Tibial artery (tissue), 4 donors: ENCODE measurements around the gene ADGRV1.
A peak's percentile ranks its signal among the peaks of the same experiment; 100 is the strongest.

Source experiments
- DNase-seq, 2 donors: peaks; one replicate each; pipeline ENCODE4 v3.0.0-alpha.2; 2019
- H3K27ac ChIP-seq, 2 donors: fragments of 200-600 bp; sonication (generic) in 1 of 2; 1 replicate in 1 of 2; 2 replicates in 1 of 2; pipeline ENCODE4 v1.5.1; 2018 to 2019; ENCODE audit warnings: mild to moderate bottlenecking in 1 of 2
- H3K27me3 ChIP-seq, 2 donors: fragments of 200-600 bp; sonication (generic) in 1 of 2; one replicate each; pipeline versions ENCODE4 v1.5.1 to v1.6.0; 2016 to 2019
- H3K36me3 ChIP-seq, 3 donors: fragments of 200-600 bp; sonication (generic) in 2 of 3; one replicate each; pipeline ENCODE4 v1.5.1; 2016 to 2019; ENCODE audit warnings: mild to moderate bottlenecking in 2 of 3
- H3K4me1 ChIP-seq, 4 donors: fragments of 200-600 bp; sonication (generic) in 2 of 4; 1 replicate in 3 of 4; 2 replicates in 1 of 4; pipeline ENCODE4 v1.5.1; 2016 to 2019
- H3K4me3 ChIP-seq, 2 donors: fragments of 200-600 bp; sonication (generic) in 1 of 2; 1 replicate in 1 of 2; 2 replicates in 1 of 2; pipeline ENCODE4 v1.5.1; 2018 to 2019; ENCODE audit warnings: mild to moderate bottlenecking in 2 of 2
- H3K9me3 ChIP-seq, 3 donors: fragments of 200-600 bp; sonication (generic) in 1 of 3; one replicate each; pipeline ENCODE4 v1.5.1; 2016 to 2019
- CTCF ChIP-seq, 2 experiments: fragments of 200-600 bp in 1 of 2; fragments of 450-650 bp in 1 of 2; IDR thresholded peaks; one replicate each; pipeline ENCODE4 v1.5.1; 2017 to 2019; ENCODE audit warnings: antibody characterized with exemption in 2 of 2, mild to moderate bottlenecking in 1 of 2, moderate library complexity in 1 of 2
- intact Hi-C: fragments of 100-400 bp; cut with DNase I; formaldehyde crosslinking; loops from one replicate; pipeline ENCODE4 v1.15.0; 2023; ENCODE audit warnings: low total_unique reads

The ADGRV1 gene

GRCh38 chr5:91103353-91104061, 544.9 kb downstream of the ADGRV1 start:
- Histone ChIP-seq H3K27me3 (no peaks in the 10 kb centered on the region), H3K4me3 (no peak overlapping the region), H3K27ac (peak overlapping the region in 1 of 2 donors; percentile 16), H3K4me1 (peaks cover 0 to 3% (median 0%) of the 10 kb centered on the region in 4 donors), H3K36me3 (no peaks in the 10 kb centered on the region), H3K9me3 (no peaks in the 10 kb centered on the region)
- TF ChIP-seq CTCF (IDR thresholded peaks at IDR 0.05), result no peak
- no peak for DNase-seq
- intact Hi-C loops, result loop anchor here (2.0 to 10.0 kb wide), 2 partner anchors 161 to 281 kb away; no protein-coding TSS in a partner anchor

- Histone ChIP-seq H3K9me3 (no peaks in the 10 kb centered on the region), H3K4me1 (no peaks in the 10 kb centered on the region), H3K36me3 (no peaks in the 10 kb centered on the region), H3K4me3 (no peak overlapping the region), H3K27ac (no peak overlapping the region), H3K27me3 (no peaks in the 10 kb centered on the region)
- intact Hi-C loops, result loop anchor here (10.0 kb wide), 1 partner anchor 161 kb away; no protein-coding TSS in a partner anchor
- no peak for DNase-seq
- no peak for TF ChIP-seq CTCF (IDR thresholded peaks at IDR 0.05)
Observed at GRCh38 chr5:91104062-91104448, 545.5 kb downstream of the ADGRV1 start.

GRCh38 chr5:91106842-91107511, 548.4 kb downstream of the ADGRV1 start:
- H3K27ac ChIP-seq, result no peak overlapping the region
- no peak overlapping the region for H3K4me3 ChIP-seq
- peaks cover 0 to 16% (median 7%) of the 10 kb centered on the region in 4 donors for H3K4me1 ChIP-seq
- intact Hi-C loops, result loop anchor here (10.0 kb wide), 1 partner anchor 158 kb away; no protein-coding TSS in a partner anchor
- H3K9me3 ChIP-seq, result no peaks in the 10 kb centered on the region
- no peak for TF ChIP-seq CTCF (IDR thresholded peaks at IDR 0.05)
- no peaks in the 10 kb centered on the region for H3K27me3 ChIP-seq
- DNase-seq, result no peak
- H3K36me3 ChIP-seq, result no peaks in the 10 kb centered on the region

GRCh38 chr5:91109634-91110033, 551.0 kb downstream of the ADGRV1 start:
- Histone ChIP-seq H3K27ac (peak overlapping the region; percentile 0 to 39), H3K27me3 (no peaks in the 10 kb centered on the region), H3K4me1 (peaks cover 0 to 24% (median 10%) of the 10 kb centered on the region in 4 donors), H3K36me3 (no peaks in the 10 kb centered on the region), H3K4me3 (no peak overlapping the region), H3K9me3 (no peaks in the 10 kb centered on the region)
- intact Hi-C loops, result loop anchor here (10.0 kb wide), 1 partner anchor 155 kb away; no protein-coding TSS in a partner anchor
- DNase-seq, result no peak
- no peak for TF ChIP-seq CTCF (IDR thresholded peaks at IDR 0.05)

GRCh38 chr5:91110686-91111085, 552.1 kb downstream of the ADGRV1 start:
- no peak for DNase-seq
- H3K4me1 ChIP-seq, result peaks cover 0 to 27% (median 11%) of the 10 kb centered on the region in 4 donors
- H3K9me3 ChIP-seq, result no peaks in the 10 kb centered on the region
- H3K4me3 ChIP-seq, result no peak overlapping the region
- H3K27ac ChIP-seq, result peak overlapping the region; percentile 28 to 39
- intact Hi-C loops, result no loop called here
- TF ChIP-seq CTCF (IDR thresholded peaks at IDR 0.05), result no peak
- no peaks in the 10 kb centered on the region for H3K36me3 ChIP-seq
- no peaks in the 10 kb centered on the region for H3K27me3 ChIP-seq
